ENCODE results near the gene LGALS9.

GRCh38 chr17:27582696-27583095 is 48.3 kb upstream of the LGALS9 start:
- no peak for TF ChIP-seq CTCF (IDR thresholded peaks at IDR 0.05)
- TF ChIP-seq TAF1 (IDR thresholded peaks at IDR 0.05; ENCODE audit: borderline replicate concordance, low read depth, low read length) = no peak
- no peak for TF ChIP-seq TEAD4 (IDR thresholded peaks at IDR 0.05; ENCODE audit: borderline replicate concordance, insufficient read depth)
- no peak for TF ChIP-seq EZH2phosphoT487 (IDR thresholded peaks at IDR 0.05; ENCODE audit: borderline replicate concordance, low read depth)
- no peak for TF ChIP-seq EP300 (IDR thresholded peaks at IDR 0.05; ENCODE audit: borderline replicate concordance in 1 of 2, low read depth in 1 of 2, low read length in 1 of 2)
- TF ChIP-seq USF2 (IDR thresholded peaks at IDR 0.05; ENCODE audit: borderline replicate concordance, low read depth, low read length) = no peak
- TF ChIP-seq RCOR1 (IDR thresholded peaks at IDR 0.05; ENCODE audit: low read length) = no peak
- no peak for TF ChIP-seq YY1 (IDR thresholded peaks at IDR 0.05; ENCODE audit: low read depth)
- TF ChIP-seq POLR2AphosphoS5 (IDR thresholded peaks at IDR 0.05; ENCODE audit: low read depth, low read length) = no peak
- no peak for TF ChIP-seq USF1 (IDR thresholded peaks at IDR 0.05; ENCODE audit: borderline replicate concordance, low read depth)
- TF ChIP-seq FOXM1 (IDR thresholded peaks at IDR 0.05; ENCODE audit: low read depth) = no peak
- no peak for TF ChIP-seq RXRA (IDR thresholded peaks at IDR 0.05; ENCODE audit: borderline replicate concordance, low read depth)
- no peak for TF ChIP-seq FOXJ3 (CRISPR knock-in tag; IDR thresholded peaks at IDR 0.05)
- TF ChIP-seq MAX (IDR thresholded peaks at IDR 0.05; ENCODE audit: low read depth) = no peak
